Sigmoid colon (tissue), 7 donors: Measurements from ENCODE around the gene SCG2. TPM values are rescaled to one million over a fixed set of nuclear protein-coding genes. Genes with fewer than 3 reads are reported as not detected.
A peak's percentile ranks its signal among the peaks of the same experiment; 100 is the strongest.

Source experiments
- DNase-seq: peaks from one replicate; pipeline ENCODE4 v3.0.0-alpha.2; 2019
- H3K27ac ChIP-seq, 4 donors: fragments of 200-600 bp; sonication (generic); one replicate each; pipeline ENCODE4 v1.5.1; 2016 to 2019; ENCODE audit warnings: mild to moderate bottlenecking in 1 of 4
- H3K27me3 ChIP-seq, 3 donors: fragments of 200-600 bp; sonication (generic); one replicate each; pipeline ENCODE4 v1.5.1; 2019; ENCODE audit warnings: mild to moderate bottlenecking in 1 of 3
- H3K36me3 ChIP-seq, 4 donors: fragments of 200-600 bp; sonication (generic); one replicate each; pipeline ENCODE4 v1.5.1; 2016 to 2019
- H3K4me1 ChIP-seq, 4 donors: fragments of 200-600 bp; sonication (generic); one replicate each; pipeline ENCODE4 v1.5.1; 2017 to 2019
- H3K4me3 ChIP-seq, 4 donors: fragments of 200-600 bp; sonication (generic); one replicate each; pipeline ENCODE4 v1.5.1; 2017 to 2019; ENCODE audit warnings: mild to moderate bottlenecking in 2 of 4, moderate library complexity in 1 of 4
- H3K9me3 ChIP-seq, 4 donors: fragments of 200-600 bp in 3 of 4; sonication (generic) in 3 of 4; one replicate each; pipeline versions ENCODE4 v1.5.1 to v1.6.1; 2013 to 2019
- CTCF ChIP-seq, 4 experiments: fragments of 450-650 bp in 3 of 4; fragments of 200-600 bp in 1 of 4; IDR thresholded peaks; one replicate each; pipeline ENCODE4 v1.5.1; 2016 to 2019; ENCODE audit warnings: antibody characterized with exemption in 4 of 4, mild to moderate bottlenecking in 3 of 4, moderate library complexity in 2 of 4
- EP300 ChIP-seq, 4 donors: sonication (generic); formaldehyde crosslinking; IDR thresholded peaks; one replicate each; pipeline ENCODE4 v1.6.1; 2017; ENCODE audit warnings: antibody characterized with exemption in 4 of 4
- POLR2A ChIP-seq, 2 donors: fragments of 450-650 bp; IDR thresholded peaks; one replicate each; pipeline ENCODE4 v1.6.1; 2016; ENCODE audit warnings: antibody characterized with exemption in 2 of 2, mild to moderate bottlenecking in 2 of 2, moderate library complexity in 2 of 2
- POLR2AphosphoS5 ChIP-seq, 4 donors: sonication (generic); formaldehyde crosslinking; IDR thresholded peaks; one replicate each; pipeline ENCODE4 v1.6.1; 2017; ENCODE audit warnings: antibody characterized with exemption in 4 of 4
- WGBS, 2 donors: extraction: QIAGEN DNeasy Blood & Tissue Kit; methylation state at CpG; one replicate each; pipeline ENCODE4 v1.1.7; 2013; 5-methylcytosine and 5-hydroxymethylcytosine counted together
- intact Hi-C: fragments of 100-400 bp; cut with DNase I; formaldehyde crosslinking; loops from one replicate; pipeline ENCODE4 v1.15.1; 2023
- polyA plus RNA-seq, 3 donors: library from polyadenylated mRNA; stranded (reverse); fragments of 200-250 nt; gene quantifications; one replicate each; pipeline ENCODE4 v1.2.3, GENCODE V29; 2013
- total RNA-seq, 4 donors: library from RNA; depleted of rRNA; stranded (reverse); fragments of >200 nt; gene quantifications; one replicate each; pipeline ENCODE4 v1.1.0, GENCODE V29; 2016
- donor health status: healthy with polysubstance abuse.
- donor health status: Bipolar disorder and iron deficiency.
- donor health status: healthy.

SCG2 gene
- total and polyA plus RNA-seq, 7 donors, result 1.8 to 16.8 (median 9.7) TPM; not detected in 1

DNA sequence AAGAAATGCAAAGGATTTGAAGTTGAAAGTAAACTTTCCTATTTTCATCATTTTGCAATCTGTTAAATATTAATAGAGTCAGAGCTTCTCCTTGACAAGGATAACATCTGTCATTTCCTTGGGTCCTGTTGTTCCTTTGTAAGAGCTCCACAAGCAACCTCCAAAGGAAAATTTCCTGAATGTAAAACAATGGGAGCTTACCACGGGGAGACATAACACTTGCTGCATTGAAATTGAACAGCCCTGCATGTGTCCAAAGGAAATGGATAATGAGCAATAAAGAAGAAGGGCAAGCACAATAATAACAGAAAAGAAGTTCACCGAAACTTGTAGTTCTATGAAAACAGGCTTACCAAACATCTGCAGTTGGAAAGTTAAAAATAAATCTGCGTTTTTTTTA, 42.0 kb upstream of the SCG2 start:
- 52 to 53% methylated on average over 3 of the region's 3 CpGs for WGBS, 2 donors
- Histone ChIP-seq H3K27me3 (no peaks in the 10 kb centered on the region), H3K27ac (no peak overlapping the region), H3K9me3 (no peaks in the 10 kb centered on the region), H3K4me1 (peaks cover 0 to 18% (median 13%) of the 10 kb centered on the region in 4 donors), H3K4me3 (no peak overlapping the region), H3K36me3 (no peaks in the 10 kb centered on the region)
- intact Hi-C loops, result no loop called here
- no peak for DNase-seq
- TF ChIP-seq CTCF (IDR thresholded peaks at IDR 0.05) (no peak), POLR2A (IDR thresholded peaks at IDR 0.05) (no peak), EP300 (IDR thresholded peaks at IDR 0.05) (no peak), POLR2AphosphoS5 (IDR thresholded peaks at IDR 0.05) (no peak)

- TF ChIP-seq POLR2A (IDR thresholded peaks at IDR 0.05) (no peak), CTCF (IDR thresholded peaks at IDR 0.05) (no peak), EP300 (IDR thresholded peaks at IDR 0.05) (no peak), POLR2AphosphoS5 (IDR thresholded peaks at IDR 0.05) (no peak)
- no peak overlapping the region for H3K27ac ChIP-seq
- WGBS, 2 donors, result 54 to 62% methylated on average over 4 of the region's 4 CpGs
- H3K4me1 ChIP-seq, result peaks cover 0 to 18% (median 13%) of the 10 kb centered on the region in 4 donors
- intact Hi-C loops, result no loop called here
- no peaks in the 10 kb centered on the region for H3K36me3 ChIP-seq
- no peak overlapping the region for H3K4me3 ChIP-seq
- no peak for DNase-seq
- H3K9me3 ChIP-seq, result no peaks in the 10 kb centered on the region
- no peaks in the 10 kb centered on the region for H3K27me3 ChIP-seq
These were observed 41.1 kb upstream of the SCG2 start for GRCh38 chr2:223643309-223643708.

- no peaks in the 10 kb centered on the region for H3K27me3 ChIP-seq
- 91 to 94% methylated on average over 1 of the region's 1 CpG for WGBS, 2 donors
- intact Hi-C loops, result no loop called here
- no peak overlapping the region for H3K27ac ChIP-seq
- H3K9me3 ChIP-seq, result no peaks in the 10 kb centered on the region
- DNase-seq, result no peak
- no peaks in the 10 kb centered on the region for H3K36me3 ChIP-seq
- no peak overlapping the region for H3K4me3 ChIP-seq
- TF ChIP-seq POLR2AphosphoS5 (IDR thresholded peaks at IDR 0.05) (no peak), EP300 (IDR thresholded peaks at IDR 0.05) (no peak), CTCF (IDR thresholded peaks at IDR 0.05) (no peak)
- peaks cover 0 to 18% (median 13%) of the 10 kb centered on the region in 4 donors for H3K4me1 ChIP-seq
These were observed 40.3 kb upstream of the SCG2 start for GRCh38 chr2:223642506-223642905.

GRCh38 chr2:223641082-223641481, 38.9 kb upstream of the SCG2 start:
- peaks cover 0 to 18% (median 13%) of the 10 kb centered on the region in 4 donors for H3K4me1 ChIP-seq
- DNase-seq, result no peak
- peak overlapping the region in 2 of 4 donors; percentile 1 to 22 for H3K27ac ChIP-seq
- no peaks in the 10 kb centered on the region for H3K27me3 ChIP-seq
- 20 to 45% methylated on average over 5 of the region's 5 CpGs for WGBS, 2 donors
- TF ChIP-seq EP300 (IDR thresholded peaks at IDR 0.05) (peak in 1 of 4 donors; percentile 36), CTCF (IDR thresholded peaks at IDR 0.05) (no peak), POLR2AphosphoS5 (IDR thresholded peaks at IDR 0.05) (peak in 3 of 4 donors; percentile 15 to 66 (median 32)), POLR2A (IDR thresholded peaks at IDR 0.05) (no peak)
- no peak overlapping the region for H3K4me3 ChIP-seq
- intact Hi-C loops, result no loop called here
- no peaks in the 10 kb centered on the region for H3K36me3 ChIP-seq
- H3K9me3 ChIP-seq, result no peaks in the 10 kb centered on the region

DNA sequence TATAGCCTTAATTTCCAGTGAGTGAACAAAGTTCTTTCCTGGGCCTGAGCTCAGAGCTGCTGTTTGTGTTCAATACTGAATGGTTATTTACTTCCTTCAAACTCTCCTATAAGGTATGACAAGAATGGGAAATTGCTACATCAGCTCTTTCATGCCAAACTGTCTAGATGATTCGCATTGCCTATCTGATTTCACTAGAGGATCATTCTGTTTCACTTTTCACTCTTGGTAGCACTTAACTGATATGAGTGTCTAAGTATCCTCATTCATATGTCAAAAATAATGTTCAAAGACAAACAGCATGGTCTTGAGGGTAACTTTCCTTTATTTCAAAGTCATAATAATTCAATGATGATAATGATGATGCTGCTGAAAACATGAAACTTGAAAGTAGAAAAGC, 32.9 kb upstream of the SCG2 start:
- WGBS, 2 donors, result 75 to 78% methylated on average over 1 of the region's 1 CpG
- Histone ChIP-seq H3K36me3 (no peaks in the 10 kb centered on the region), H3K4me1 (no peaks in the 10 kb centered on the region), H3K27me3 (no peaks in the 10 kb centered on the region), H3K9me3 (no peaks in the 10 kb centered on the region), H3K4me3 (no peak overlapping the region), H3K27ac (no peak overlapping the region)
- TF ChIP-seq POLR2AphosphoS5 (IDR thresholded peaks at IDR 0.05), result no peak
- TF ChIP-seq EP300 (IDR thresholded peaks at IDR 0.05), result no peak
- no peak for TF ChIP-seq CTCF (IDR thresholded peaks at IDR 0.05)
- no peak for TF ChIP-seq POLR2A (IDR thresholded peaks at IDR 0.05)
- DNase-seq, result no peak
- intact Hi-C loops, result no loop called here
